CD14-positive monocyte (primary cell): ENCODE data around the gene MORC4. TPM values are rescaled to one million over a fixed set of nuclear protein-coding genes. Genes with fewer than 3 reads are reported as not detected.

Experiments
- DNase-seq, 3 donors: peaks; one replicate each; pipeline ENCODE4 v3.0.0-alpha.2; 2011 to 2022
- H2AFZ ChIP-seq: 2 replicates; pipeline ENCODE4 v1.6.0; 2012; ENCODE audit warnings: mild to moderate bottlenecking, low read depth, low read length, inconsistent platforms; ENCODE audit not compliant: insufficient read depth, poor library complexity, severe bottlenecking
- H3K27ac ChIP-seq, 2 donors: 1 replicate in 1 of 2; 2 replicates in 1 of 2; pipeline ENCODE4 v1.5.1; 2012 to 2013; ENCODE audit warnings: low read length in 2 of 2, control low read depth in 1 of 2, inconsistent platforms in 1 of 2, low read depth in 1 of 2, mild to moderate bottlenecking in 1 of 2
- H3K27me3 ChIP-seq, 2 donors: one replicate each; pipeline versions ENCODE4 v1.6.0 to v1.6.1; 2011 to 2013; ENCODE audit warnings: low read length in 2 of 2; ENCODE audit not compliant: control insufficient read depth in 2 of 2, insufficient read depth in 2 of 2
- H3K36me3 ChIP-seq, 2 donors: replicated peaks in 1 of 2; 1 replicate in 1 of 2; 2 replicates in 1 of 2; pipeline versions ENCODE4 v1.5.1 to v1.6.1; 2012 to 2013; ENCODE audit warnings: low read length in 2 of 2, control low read depth in 1 of 2, inconsistent platforms in 1 of 2, mild to moderate bottlenecking in 1 of 2; ENCODE audit not compliant: insufficient read depth in 2 of 2, control insufficient read depth in 1 of 2
- H3K4me1 ChIP-seq, 2 donors: 1 replicate in 1 of 2; 2 replicates in 1 of 2; pipeline versions ENCODE4 v1.5.1 to v1.6.1; 2012 to 2013; ENCODE audit warnings: low read length in 2 of 2, control low read depth in 1 of 2, inconsistent platforms in 1 of 2, mild to moderate bottlenecking in 1 of 2, moderate library complexity in 1 of 2; ENCODE audit not compliant: insufficient read depth in 2 of 2, control insufficient read depth in 1 of 2
- H3K4me2 ChIP-seq: replicated peaks from 2 replicates; pipeline ENCODE3; 2012; ENCODE audit warnings: low read length, moderate library complexity, mild to moderate bottlenecking; ENCODE audit not compliant: poor library complexity, severe bottlenecking; ENCODE audit errors: extremely low read depth
- H3K4me3 ChIP-seq, 3 experiments: fragments of 200-600 bp in 1 of 3; sonication (generic) in 1 of 3; replicated peaks in 1 of 3; 1 replicate in 2 of 3; 2 replicates in 1 of 3; pipeline ENCODE4 v1.5.1; 2011 to 2013; ENCODE audit warnings: low read length in 3 of 3, mild to moderate bottlenecking in 3 of 3, control low read depth in 2 of 3, low read depth in 2 of 3, inconsistent platforms in 1 of 3, moderate library complexity in 1 of 3
- H3K79me2 ChIP-seq: 2 replicates; pipeline ENCODE4 v1.6.0; 2012; ENCODE audit warnings: mild to moderate bottlenecking, control low read depth, inconsistent platforms, low read length, moderate library complexity; ENCODE audit not compliant: insufficient read depth
- H3K9ac ChIP-seq: 2 replicates; pipeline ENCODE4 v1.6.0; 2017; ENCODE audit warnings: low read length, mild to moderate bottlenecking; ENCODE audit not compliant: insufficient read depth, poor library complexity, severe bottlenecking
- H3K9me3 ChIP-seq, 2 donors: replicated peaks in 1 of 2; 1 replicate in 1 of 2; 2 replicates in 1 of 2; pipeline versions ENCODE4 v1.5.1 to v1.6.1; 2012 to 2013; ENCODE audit warnings: low read length in 2 of 2, control low read depth in 1 of 2; ENCODE audit not compliant: control insufficient read depth in 1 of 2, insufficient read depth in 1 of 2
- H4K20me1 ChIP-seq: 2 replicates; pipeline ENCODE4 v1.6.0; 2012; ENCODE audit warnings: mild to moderate bottlenecking, low read length, control low read depth, moderate library complexity; ENCODE audit not compliant: insufficient read depth
- H3K27ac Mint-ChIP-seq, 7 donors: one replicate each; pipeline ENCODE4 v1.8.0; 2020; ENCODE audit warnings: mild to moderate bottlenecking in 7 of 7, mixed read lengths in 7 of 7, moderate library complexity in 6 of 7, inconsistent platforms in 2 of 7
- H3K27me3 Mint-ChIP-seq, 3 donors: one replicate each; pipeline ENCODE4 v1.8.0; 2021 to 2022; ENCODE audit warnings: low read depth in 3 of 3, mild to moderate bottlenecking in 3 of 3, mixed read lengths in 3 of 3, moderate library complexity in 3 of 3, inconsistent platforms in 1 of 3
- H3K36me3 Mint-ChIP-seq, 2 donors: one replicate each; pipeline ENCODE4 v1.8.0; 2020; ENCODE audit warnings: mixed read lengths in 2 of 2, inconsistent platforms in 1 of 2, mild to moderate bottlenecking in 1 of 2
- H3K4me1 Mint-ChIP-seq: one replicate; pipeline ENCODE4 v1.8.0; 2020; ENCODE audit warnings: mild to moderate bottlenecking, mixed read lengths
- H3K4me3 Mint-ChIP-seq, 2 donors: one replicate each; pipeline ENCODE4 v1.8.0; 2020; ENCODE audit warnings: mild to moderate bottlenecking in 2 of 2, mixed read lengths in 2 of 2, moderate library complexity in 1 of 2
- H3K9me3 Mint-ChIP-seq, 7 donors: one replicate each; pipeline ENCODE4 v1.8.0; 2020 to 2022; ENCODE audit warnings: mixed read lengths in 7 of 7, mild to moderate bottlenecking in 6 of 7, moderate library complexity in 6 of 7, inconsistent platforms in 2 of 7
- WGBS: methylation state at CpG from one replicate; pipeline ENCODE4 v1.1.5; 2013; ENCODE audit warnings: missing lambda C conversion rate; ENCODE audit not compliant: insufficient coverage; 5-methylcytosine and 5-hydroxymethylcytosine counted together
- intact Hi-C, 2 donors: fragments of 100-400 bp; cut with micrococcal nuclease; formaldehyde crosslinking; loops; one replicate each; pipeline versions ENCODE4 v1.15.0 to v1.15.1; 2023
- polyA plus RNA-seq, 3 donors: library from polyadenylated mRNA; depleted of rRNA in 1 of 3; unstranded in 2 of 3; stranded (reverse) in 1 of 3; fragments of 300-500 nt in 2 of 3; fragments of >200 nt in 1 of 3; fragmentation: Illumina TruSeq in 2 of 3; gene quantifications; 1 replicate in 2 of 3; 2 replicates in 1 of 3; pipeline ENCODE4 v1.2.3, GENCODE V29; 2012 to 2021
- TF ChIP-seq, protein P1 (sequence below): fragments of 200-600 bp; IDR thresholded peaks from one replicate; pipeline ENCODE4 v1.8.0; 2022; ENCODE audit warnings: antibody characterized with exemption, mild to moderate bottlenecking

MORC4 gene
- polyA plus RNA-seq, 3 donors = 0.06 to 0.23 (median 0.10) TPM

DNA sequence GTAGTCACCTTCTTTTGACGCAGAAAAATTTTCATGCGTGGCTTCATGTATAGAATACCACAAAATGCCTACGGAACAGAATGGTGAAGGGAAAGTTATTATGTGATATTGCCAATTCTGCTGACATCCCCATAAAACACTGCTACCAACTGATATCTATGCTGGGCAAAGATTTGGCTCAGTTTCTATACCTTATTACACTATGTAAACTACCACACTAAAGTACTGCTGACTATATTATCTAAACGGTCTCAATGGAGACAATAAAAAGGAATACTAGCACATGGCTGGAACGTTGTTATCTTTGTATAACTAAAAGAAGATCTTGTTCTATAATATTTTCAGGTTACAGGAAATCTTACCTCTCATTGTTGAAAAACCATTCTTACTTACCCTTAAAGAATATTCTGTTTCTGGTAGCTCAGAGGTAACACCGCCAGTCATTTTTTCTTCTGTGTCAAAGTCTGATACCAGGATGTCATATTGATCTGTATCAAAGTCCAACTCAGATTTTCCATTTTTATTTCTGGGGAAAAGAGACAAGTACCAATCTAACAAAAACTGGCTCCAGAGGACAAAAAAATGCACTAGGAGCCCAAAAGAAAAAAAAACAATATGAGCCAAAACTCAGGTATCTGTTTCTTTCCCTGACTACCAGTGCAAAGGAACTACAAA is 18.9 kb downstream of the MORC4 start:
- Mint-ChIP-seq H3K27ac (no peak overlapping the region), H3K9me3 (no peaks in the 10 kb centered on the region), H3K4me1 (no peaks in the 10 kb centered on the region), H3K36me3 (no peaks in the 10 kb centered on the region), H3K27me3 (peaks cover 0 to 6% (median 0%) of the 10 kb centered on the region in 3 donors), H3K4me3 (no peak overlapping the region)
- no CpG with 5 or more reads among the region's 6 CpGs for WGBS
- H3K4me1 ChIP-seq = no peaks in the 10 kb centered on the region
- no peak overlapping the region for H3K4me2 ChIP-seq
- no peaks in the 10 kb centered on the region for H3K9me3 ChIP-seq
- no peaks in the 10 kb centered on the region for H3K27me3 ChIP-seq
- intact Hi-C loops = no loop called here
- no peak for DNase-seq
- no peak overlapping the region for H3K27ac ChIP-seq
- no peak overlapping the region for H3K4me3 ChIP-seq
- no peak overlapping the region for H2AFZ ChIP-seq
- TF ChIP-seq, protein P1, sequence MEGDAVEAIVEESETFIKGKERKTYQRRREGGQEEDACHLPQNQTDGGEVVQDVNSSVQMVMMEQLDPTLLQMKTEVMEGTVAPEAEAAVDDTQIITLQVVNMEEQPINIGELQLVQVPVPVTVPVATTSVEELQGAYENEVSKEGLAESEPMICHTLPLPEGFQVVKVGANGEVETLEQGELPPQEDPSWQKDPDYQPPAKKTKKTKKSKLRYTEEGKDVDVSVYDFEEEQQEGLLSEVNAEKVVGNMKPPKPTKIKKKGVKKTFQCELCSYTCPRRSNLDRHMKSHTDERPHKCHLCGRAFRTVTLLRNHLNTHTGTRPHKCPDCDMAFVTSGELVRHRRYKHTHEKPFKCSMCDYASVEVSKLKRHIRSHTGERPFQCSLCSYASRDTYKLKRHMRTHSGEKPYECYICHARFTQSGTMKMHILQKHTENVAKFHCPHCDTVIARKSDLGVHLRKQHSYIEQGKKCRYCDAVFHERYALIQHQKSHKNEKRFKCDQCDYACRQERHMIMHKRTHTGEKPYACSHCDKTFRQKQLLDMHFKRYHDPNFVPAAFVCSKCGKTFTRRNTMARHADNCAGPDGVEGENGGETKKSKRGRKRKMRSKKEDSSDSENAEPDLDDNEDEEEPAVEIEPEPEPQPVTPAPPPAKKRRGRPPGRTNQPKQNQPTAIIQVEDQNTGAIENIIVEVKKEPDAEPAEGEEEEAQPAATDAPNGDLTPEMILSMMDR = no peak
- no peaks in the 10 kb centered on the region for H3K36me3 ChIP-seq
- H4K20me1 ChIP-seq = no peaks in the 10 kb centered on the region
- H3K79me2 ChIP-seq = no peaks in the 10 kb centered on the region
- no peak overlapping the region for H3K9ac ChIP-seq

DNA sequence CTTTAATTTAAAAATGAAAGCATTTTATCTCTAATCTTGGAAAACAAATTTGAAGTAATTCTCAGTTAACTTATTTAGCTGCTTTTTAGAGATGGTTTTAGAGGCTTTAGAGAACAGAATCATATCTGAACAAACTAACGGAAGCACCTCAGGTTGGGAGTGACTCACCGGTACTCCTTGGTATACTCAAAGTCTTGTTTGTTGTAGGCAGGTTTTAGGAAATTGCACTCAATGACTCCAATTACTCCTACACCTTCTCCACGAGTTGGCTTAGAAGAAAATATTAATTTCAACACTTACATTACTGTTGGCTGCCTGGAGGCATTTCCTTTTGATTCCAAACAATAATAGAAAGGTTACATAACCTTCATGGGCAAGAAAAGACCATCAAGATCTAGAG is 23.6 kb downstream of the MORC4 start:
- Histone ChIP-seq H4K20me1 (no peaks in the 10 kb centered on the region), H3K9ac (no peak overlapping the region), H3K4me3 (no peak overlapping the region), H3K4me1 (no peaks in the 10 kb centered on the region), H3K4me2 (no peak overlapping the region), H3K79me2 (no peaks in the 10 kb centered on the region), H2AFZ (no peak overlapping the region), H3K27ac (no peak overlapping the region), H3K27me3 (no peaks in the 10 kb centered on the region), H3K36me3 (no peaks in the 10 kb centered on the region), H3K9me3 (no peaks in the 10 kb centered on the region)
- Mint-ChIP-seq H3K36me3 (no peaks in the 10 kb centered on the region), H3K27ac (no peak overlapping the region), H3K27me3 (peaks cover 0 to 2% (median 2%) of the 10 kb centered on the region in 3 donors), H3K4me3 (no peak overlapping the region), H3K9me3 (peaks cover 0 to 3% (median 0%) of the 10 kb centered on the region in 7 donors), H3K4me1 (no peaks in the 10 kb centered on the region)
- TF ChIP-seq, protein P1 = no peak
- no CpG with 5 or more reads among the region's 3 CpGs for WGBS
- no peak for DNase-seq
- intact Hi-C loops = no loop called here
